K562 (cell line): ENCODE measurements around the gene FRK. TPM values are rescaled to one million over a fixed set of nuclear protein-coding genes. Genes with fewer than 3 reads are reported as not detected.

Experiments
- ATAC-seq: fragments of 200-7000 bp; cut with Tn5 transposase; 3 replicates; pipeline ENCODE4 v1.9.1; 2020; ENCODE audit warnings: moderate library complexity
- BruUV-seq: library from RNA; stranded (reverse); fragments of 400-500 nt; replicated peaks from 2 replicates; lab custom pipeline; 2021; lab: Mats Ljungman, UMichigan
- CTCF ChIA-PET: fragments of 300-600 bp; formaldehyde crosslinking; extraction: SDS; loops from one replicate; lab custom pipeline; 2021; ENCODE audit warnings: low intra/inter-chr PET ratio; lab: Yijun Ruan, JAX
- POLR2A ChIA-PET: fragments of 300-600, 350-650 bp; sonication (Branson Sonifier 250); formaldehyde crosslinking; extraction: SDS; loops from one replicate; lab custom pipeline; 2021; ENCODE audit warnings: antibody characterized with exemption, inconsistent platforms; lab: Yijun Ruan, JAX
- DNase-seq, 4 experiments: peaks; one replicate each; pipeline versions ENCODE4 v3.0.0 to v3.0.0-alpha.2; 2011 to 2018; ENCODE audit warnings: low spot score in 3 of 4, mixed read lengths in 3 of 4; ENCODE audit errors: extremely low read depth in 1 of 4
- FAIRE-seq: peaks from 2 replicates; lab custom pipeline; 2011; peaks lifted over from hg19 to GRCh38; lab: Jason Lieb, UNC
- H2AFZ ChIP-seq: 2 replicates; pipeline ENCODE4 v1.6.0; 2011; ENCODE audit warnings: low read depth, low read length, control low read depth, inconsistent platforms
- H3K27ac ChIP-seq: fragments of 200-600 bp; 3 replicates; pipeline ENCODE4 v1.8.0; 2011; ENCODE audit warnings: low read depth, mild to moderate bottlenecking, control low read depth, inconsistent platforms, low read length, moderate library complexity, mixed read lengths; ENCODE audit errors: extremely low read depth
- H3K27me3 ChIP-seq, 2 experiments: fragments of 300-600 bp in 1 of 2; 2 replicates in 1 of 2; 3 replicates in 1 of 2; pipeline versions ENCODE4 v1.6.0 to v1.8.0; 2011; ENCODE audit warnings: inconsistent platforms in 2 of 2, low read length in 2 of 2, mild to moderate bottlenecking in 1 of 2, mixed read lengths in 1 of 2, moderate library complexity in 1 of 2; ENCODE audit not compliant: control insufficient read depth in 2 of 2, insufficient read depth in 2 of 2
- H3K36me3 ChIP-seq: fragments of 300-600 bp; 3 replicates; pipeline ENCODE4 v1.8.0; 2011; ENCODE audit warnings: mild to moderate bottlenecking, low read length, inconsistent platforms; ENCODE audit not compliant: control insufficient read depth, insufficient read depth
- H3K4me1 ChIP-seq, 2 experiments: fragments of 200-600 bp in 1 of 2; replicated peaks in 1 of 2; 2 replicates in 1 of 2; 3 replicates in 1 of 2; pipeline versions ENCODE4 v1.5.1 to v1.8.0; 2011; ENCODE audit warnings: inconsistent platforms in 2 of 2, low read length in 2 of 2, mild to moderate bottlenecking in 1 of 2, mixed read lengths in 1 of 2, moderate library complexity in 1 of 2; ENCODE audit not compliant: control insufficient read depth in 2 of 2, insufficient read depth in 2 of 2
- H3K4me2 ChIP-seq: 2 replicates; pipeline ENCODE4 v1.6.1; 2011; ENCODE audit warnings: low read length, control low read depth, inconsistent platforms, mixed read lengths; ENCODE audit not compliant: insufficient read depth
- H3K4me3 ChIP-seq: fragments of 200-600 bp; sonication (generic), shearing (Covaris generic); 2 replicates; pipeline ENCODE4 v1.5.1; 2016; ENCODE audit warnings: control low read depth, inconsistent platforms
- H3K79me2 ChIP-seq: fragments of 200-600 bp; 3 replicates; pipeline ENCODE4 v1.8.0; 2011; ENCODE audit warnings: low read length, inconsistent platforms; ENCODE audit not compliant: control insufficient read depth, insufficient read depth
- H3K9ac ChIP-seq, 2 experiments: 2 replicates each; pipeline versions ENCODE4 v1.6.0 to v1.6.1; 2011; ENCODE audit warnings: low read depth in 2 of 2, low read length in 2 of 2, control low read depth in 1 of 2, inconsistent platforms in 1 of 2, mild to moderate bottlenecking in 1 of 2, mixed read lengths in 1 of 2; ENCODE audit not compliant: insufficient read depth in 1 of 2
- H3K9me1 ChIP-seq: one replicate; pipeline ENCODE4 v1.6.0; 2011; ENCODE audit warnings: inconsistent platforms, mild to moderate bottlenecking, low read length, moderate library complexity; ENCODE audit not compliant: control insufficient read depth, insufficient read depth
- H3K9me3 ChIP-seq: replicated peaks from 2 replicates; pipeline ENCODE4 v1.5.1; 2011; ENCODE audit warnings: low read depth, low read length, inconsistent platforms; ENCODE audit not compliant: control insufficient read depth, insufficient read depth
- H4K20me1 ChIP-seq: replicated peaks from 2 replicates; pipeline ENCODE4 v1.6.1; 2011; ENCODE audit warnings: low read length, inconsistent platforms, mixed read lengths; ENCODE audit not compliant: control insufficient read depth, insufficient read depth
- EP300 ChIP-seq: IDR thresholded peaks from 2 replicates; pipeline ENCODE4 v1.6.1; 2012; ENCODE audit warnings: low read length, improper control_type of control experiment
- FOSL1 ChIP-seq: fragments of 200-800 bp; sonication (Bioruptor generic); conservative IDR thresholded peaks from 2 replicates; pipeline ENCODE4 v1.6.1; 2016; ENCODE audit warnings: missing genetic modification characterization, missing compliant biosample characterization
- FOXJ2 ChIP-seq: fragments of 200-800 bp; sonication (Bioruptor generic); IDR thresholded peaks from 2 replicates; pipeline ENCODE4 v1.6.1; 2016; ENCODE audit warnings: missing genetic modification characterization, missing compliant biosample characterization
- HDAC3 ChIP-seq: fragments of 450-650 bp; IDR thresholded peaks from 2 replicates; pipeline ENCODE4 v1.6.1; 2018; ENCODE audit warnings: borderline replicate concordance, mild to moderate bottlenecking, moderate library complexity; ENCODE audit not compliant: partially characterized antibody
- HNRNPL ChIP-seq: fragments of 200-400 bp; formaldehyde crosslinking; IDR thresholded peaks from 2 replicates; pipeline ENCODE4 v1.6.1; 2017; ENCODE audit warnings: low read depth, mild to moderate bottlenecking, low read length
- MCM2 ChIP-seq: fragments of 450-650 bp; IDR thresholded peaks from 2 replicates; pipeline ENCODE4 v1.6.1; 2017; ENCODE audit warnings: low read depth, mild to moderate bottlenecking
- MTA3 ChIP-seq: fragments of 450-650 bp; formaldehyde crosslinking; IDR thresholded peaks from 2 replicates; pipeline ENCODE4 v1.6.1; 2017; ENCODE audit warnings: mild to moderate bottlenecking, borderline replicate concordance
- SRSF1 ChIP-seq: fragments of 200-400 bp; formaldehyde crosslinking; IDR thresholded peaks from 2 replicates; pipeline ENCODE4 v1.6.1; 2017; ENCODE audit warnings: mild to moderate bottlenecking, low read depth, low read length, moderate library complexity
- TAF9B ChIP-seq: fragments of 450-650 bp; IDR thresholded peaks from 2 replicates; pipeline ENCODE4 v1.6.1; 2018; ENCODE audit warnings: mild to moderate bottlenecking; ENCODE audit not compliant: partially characterized antibody
- TCF7L2 ChIP-seq: fragments of 150-350 bp; IDR thresholded peaks from 2 replicates; pipeline ENCODE4 v1.6.1; 2016; ENCODE audit warnings: low read depth, mild to moderate bottlenecking, low read length, moderate library complexity
- TEAD2 ChIP-seq: fragments of 450-650 bp; IDR thresholded peaks from 2 replicates; pipeline ENCODE4 v1.6.1; 2016; ENCODE audit warnings: missing genetic modification characterization, control low read depth, missing compliant biosample characterization
- ZNF121 ChIP-seq: sonication (generic); formaldehyde crosslinking; conservative IDR thresholded peaks from 2 replicates; pipeline ENCODE4 v1.8.0; 2022; ENCODE audit warnings: missing genetic modification reagents
- ZNF175 ChIP-seq: fragments of 200-800 bp; sonication (Bioruptor generic); IDR thresholded peaks from 2 replicates; pipeline ENCODE4 v1.6.1; 2016; ENCODE audit warnings: low read depth, mild to moderate bottlenecking, missing genetic modification characterization, missing compliant biosample characterization
- ZNF507 ChIP-seq: conservative IDR thresholded peaks from 2 replicates; pipeline ENCODE4 v1.6.1; 2017; ENCODE audit warnings: missing genetic modification characterization, missing compliant biosample characterization
- WGBS: fragments of 100-300 bp; shearing (Covaris generic); methylation state at CpG from one replicate; pipeline ENCODE4 v1.1.6; 2016; ENCODE audit warnings: low coverage, mixed read lengths; ENCODE audit not compliant: insufficient coverage; ENCODE audit errors: missing lambda C conversion rate; 5-methylcytosine and 5-hydroxymethylcytosine counted together
- in situ Hi-C: fragments of 300-500 bp; cut with MboI; formaldehyde crosslinking; loops from 4 replicates; pipeline ENCODE4 v1.15.0; 2018; ENCODE audit warnings: inconsistent platforms, mixed read lengths
- intact Hi-C: fragments of 100-400 bp; cut with micrococcal nuclease; formaldehyde crosslinking; loops from 2 replicates; pipeline ENCODE4 v1.14.2; 2022
- polyA plus RNA-seq, 8 experiments: library from polyadenylated mRNA; depleted of rRNA in 4 of 8; stranded (reverse) in 5 of 8; unstranded in 3 of 8; fragments of >200 nt; fragmentation: Nextera tagmentation in 2 of 8; fragmentation: Illumina TruSeq in 1 of 8; extraction: Ambion mirVana in 2 of 8; extraction: Trizol in 1 of 8; gene quantifications; 2 replicates each; pipeline versions ENCODE4 v1.2.1 to v1.2.3, GENCODE V29; 2011 to 2014; ENCODE audit warnings: inconsistent platforms in 1 of 8, missing spikeins in 1 of 8
- total RNA-seq, 7 experiments: library from RNA; depleted of rRNA in 6 of 7; stranded (reverse); fragments of >200 nt in 6 of 7; fragmentation: Illumina TruSeq in 2 of 7; extraction: Trizol in 2 of 7; gene quantifications; 2 replicates each; pipeline versions ENCODE4 v1.2.1 to v1.2.3, GENCODE V29; 2011 to 2021; ENCODE audit warnings: low replicate concordance in 1 of 7
- TF ChIP-seq, protein P1 (sequence below): conservative IDR thresholded peaks from 2 replicates; pipeline ENCODE4 v1.6.1; 2011; ENCODE audit warnings: low read depth, mild to moderate bottlenecking, low read length; ENCODE audit not compliant: control insufficient read depth
- TF ChIP-seq, protein P2 (sequence below): sonication (generic); formaldehyde crosslinking; IDR thresholded peaks from 2 replicates; pipeline ENCODE4 v1.8.1; 2023; ENCODE audit warnings: mild to moderate bottlenecking, missing genetic modification reagents
- TF ChIP-seq, protein P3 (sequence below), 2 experiments: fragments of 450-650 bp in 1 of 2; sonication (generic) in 1 of 2; formaldehyde crosslinking in 1 of 2; IDR thresholded peaks in 1 of 2; conservative IDR thresholded peaks in 1 of 2; 2 replicates each; pipeline versions ENCODE4 v1.6.1 to v1.8.1; 2016 to 2023; ENCODE audit warnings: mild to moderate bottlenecking in 2 of 2, moderate library complexity in 2 of 2, inconsistent platforms in 1 of 2, missing genetic modification reagents in 1 of 2

The FRK gene
- total and polyA plus RNA-seq, 9 of the 15 experiments (the other 6 are each of a cell fraction or from before 2014, with no cell fraction given), result 0.01 to 0.29 (median 0.09) TPM

GRCh38 chr6:116074732-116075390, 14.2 kb upstream of the FRK start (continued):
- TF ChIP-seq, protein P1, sequence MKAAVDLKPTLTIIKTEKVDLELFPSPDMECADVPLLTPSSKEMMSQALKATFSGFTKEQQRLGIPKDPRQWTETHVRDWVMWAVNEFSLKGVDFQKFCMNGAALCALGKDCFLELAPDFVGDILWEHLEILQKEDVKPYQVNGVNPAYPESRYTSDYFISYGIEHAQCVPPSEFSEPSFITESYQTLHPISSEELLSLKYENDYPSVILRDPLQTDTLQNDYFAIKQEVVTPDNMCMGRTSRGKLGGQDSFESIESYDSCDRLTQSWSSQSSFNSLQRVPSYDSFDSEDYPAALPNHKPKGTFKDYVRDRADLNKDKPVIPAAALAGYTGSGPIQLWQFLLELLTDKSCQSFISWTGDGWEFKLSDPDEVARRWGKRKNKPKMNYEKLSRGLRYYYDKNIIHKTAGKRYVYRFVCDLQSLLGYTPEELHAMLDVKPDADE, result no peak

GRCh38 chr6:116073765-116074440, 13.2 kb upstream of the FRK start:
- intact Hi-C loops, result no loop called here
- Histone ChIP-seq H3K79me2 (no peaks in the 10 kb centered on the region), H3K4me1 (no peaks in the 10 kb centered on the region), H3K4me2 (no peak overlapping the region), H4K20me1 (no peaks in the 10 kb centered on the region), H2AFZ (no peak overlapping the region), H3K27ac (no peak overlapping the region), H3K9ac (no peak overlapping the region), H3K9me1 (no peaks in the 10 kb centered on the region), H3K27me3 (no peaks in the 10 kb centered on the region), H3K4me3 (no peak overlapping the region), H3K36me3 (no peaks in the 10 kb centered on the region), H3K9me3 (no peaks in the 10 kb centered on the region)
- BruUV-seq, result no TSS peak
- DNase-seq (no peak), FAIRE-seq (no peak), ATAC-seq (no peak)
- 10% methylated on average over 2 of the region's 2 CpGs for WGBS
- ChIA-PET CTCF (no interaction called here), POLR2A (interaction anchor here (0.8 to 0.9 kb wide), 3 partner anchors 11 to 13 kb away, joined by 3 to 4 read pairs (median 3); partner anchors contain the start of gene FRK)
- in situ Hi-C loops, result no loop called here
- TF ChIP-seq MCM2 (no peak), ZNF175 (CRISPR knock-in tag) (no peak), FOSL1 (tag) (peak; percentile 79), SRSF1 (no peak), ZNF507 (tag) (no peak), HDAC3 (no peak), EP300 (no peak), ZNF121 (CRISPR knock-in tag) (no peak), TEAD2 (no peak), FOXJ2 (tag) (peak; percentile 25; the same call in 1 of the 2 replicates), HNRNPL (no peak), MTA3 (no peak), TAF9B (no peak), TCF7L2 (no peak)
- TF ChIP-seq, protein P2, sequence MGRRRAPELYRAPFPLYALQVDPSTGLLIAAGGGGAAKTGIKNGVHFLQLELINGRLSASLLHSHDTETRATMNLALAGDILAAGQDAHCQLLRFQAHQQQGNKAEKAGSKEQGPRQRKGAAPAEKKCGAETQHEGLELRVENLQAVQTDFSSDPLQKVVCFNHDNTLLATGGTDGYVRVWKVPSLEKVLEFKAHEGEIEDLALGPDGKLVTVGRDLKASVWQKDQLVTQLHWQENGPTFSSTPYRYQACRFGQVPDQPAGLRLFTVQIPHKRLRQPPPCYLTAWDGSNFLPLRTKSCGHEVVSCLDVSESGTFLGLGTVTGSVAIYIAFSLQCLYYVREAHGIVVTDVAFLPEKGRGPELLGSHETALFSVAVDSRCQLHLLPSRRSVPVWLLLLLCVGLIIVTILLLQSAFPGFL, result no peak
- TF ChIP-seq, protein P3, sequence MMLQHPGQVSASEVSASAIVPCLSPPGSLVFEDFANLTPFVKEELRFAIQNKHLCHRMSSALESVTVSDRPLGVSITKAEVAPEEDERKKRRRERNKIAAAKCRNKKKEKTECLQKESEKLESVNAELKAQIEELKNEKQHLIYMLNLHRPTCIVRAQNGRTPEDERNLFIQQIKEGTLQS (IDR thresholded peaks at IDR 0.05), result peak; percentile 80
- TF ChIP-seq, protein P3 (CRISPR knock-in tag; conservative IDR thresholded peaks at IDR 0.05), result no peak
